Measurements from ENCODE around the gene RBM48.

DNA sequence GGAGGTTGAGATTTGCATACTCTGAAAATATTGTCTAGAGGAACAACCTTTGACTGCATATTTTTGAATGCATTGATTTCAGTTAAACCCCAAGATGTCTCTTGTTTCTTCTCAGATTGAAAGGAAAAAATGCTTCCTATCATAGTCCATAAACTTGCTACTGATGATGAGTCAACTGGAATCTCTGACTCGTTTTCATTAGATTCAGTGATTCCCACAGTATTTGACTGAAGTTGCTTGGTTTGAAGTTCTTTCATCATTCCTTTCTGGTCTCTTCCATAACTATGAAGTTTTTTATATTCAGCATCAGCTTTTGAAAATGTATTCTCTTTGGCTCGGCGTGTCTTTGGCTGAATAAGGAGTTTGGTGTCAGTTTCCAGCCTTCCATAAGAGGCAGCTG, 11.0 kb upstream of the RBM48 start:
- TF ChIP-seq, protein P1, sequence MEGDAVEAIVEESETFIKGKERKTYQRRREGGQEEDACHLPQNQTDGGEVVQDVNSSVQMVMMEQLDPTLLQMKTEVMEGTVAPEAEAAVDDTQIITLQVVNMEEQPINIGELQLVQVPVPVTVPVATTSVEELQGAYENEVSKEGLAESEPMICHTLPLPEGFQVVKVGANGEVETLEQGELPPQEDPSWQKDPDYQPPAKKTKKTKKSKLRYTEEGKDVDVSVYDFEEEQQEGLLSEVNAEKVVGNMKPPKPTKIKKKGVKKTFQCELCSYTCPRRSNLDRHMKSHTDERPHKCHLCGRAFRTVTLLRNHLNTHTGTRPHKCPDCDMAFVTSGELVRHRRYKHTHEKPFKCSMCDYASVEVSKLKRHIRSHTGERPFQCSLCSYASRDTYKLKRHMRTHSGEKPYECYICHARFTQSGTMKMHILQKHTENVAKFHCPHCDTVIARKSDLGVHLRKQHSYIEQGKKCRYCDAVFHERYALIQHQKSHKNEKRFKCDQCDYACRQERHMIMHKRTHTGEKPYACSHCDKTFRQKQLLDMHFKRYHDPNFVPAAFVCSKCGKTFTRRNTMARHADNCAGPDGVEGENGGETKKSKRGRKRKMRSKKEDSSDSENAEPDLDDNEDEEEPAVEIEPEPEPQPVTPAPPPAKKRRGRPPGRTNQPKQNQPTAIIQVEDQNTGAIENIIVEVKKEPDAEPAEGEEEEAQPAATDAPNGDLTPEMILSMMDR (IDR thresholded peaks at IDR 0.05; ENCODE audit: low read length) = no peak
- TF ChIP-seq EZH2 (optimal IDR thresholded peaks at IDR 0.05; ENCODE audit: low read depth, low read length) = no peak
